Dendritic cell treated with granulocyte-macrophage colony-stimulating factor and Interleukin-4, amounts not matched to agents 40 ng/mL and 50 ng/mL, for 4 days (primary cell): Measurements from ENCODE around the gene TM9SF1.

Source experiments
- H3K27ac Mint-ChIP-seq: one replicate; pipeline ENCODE4 v1.8.0; 2022; ENCODE audit warnings: mild to moderate bottlenecking, mixed read lengths
- H3K27me3 Mint-ChIP-seq: one replicate; pipeline ENCODE4 v1.8.0; 2022; ENCODE audit warnings: mild to moderate bottlenecking, mixed read lengths
- H3K36me3 Mint-ChIP-seq: one replicate; pipeline ENCODE4 v1.8.0; 2022; ENCODE audit warnings: low read depth, mixed read lengths
- H3K4me1 Mint-ChIP-seq: one replicate; pipeline ENCODE4 v1.8.0; 2022; ENCODE audit warnings: low read depth, mixed read lengths
- H3K4me3 Mint-ChIP-seq: one replicate; pipeline ENCODE4 v1.8.0; 2022; ENCODE audit warnings: mild to moderate bottlenecking, moderate library complexity, mixed read lengths
- H3K9me3 Mint-ChIP-seq: one replicate; pipeline ENCODE4 v1.8.0; 2022; ENCODE audit warnings: mixed read lengths
- intact Hi-C: fragments of 100-400 bp; cut with micrococcal nuclease; formaldehyde crosslinking; loops from one replicate; pipeline ENCODE4 v1.15.0; 2022

TM9SF1 gene

DNA sequence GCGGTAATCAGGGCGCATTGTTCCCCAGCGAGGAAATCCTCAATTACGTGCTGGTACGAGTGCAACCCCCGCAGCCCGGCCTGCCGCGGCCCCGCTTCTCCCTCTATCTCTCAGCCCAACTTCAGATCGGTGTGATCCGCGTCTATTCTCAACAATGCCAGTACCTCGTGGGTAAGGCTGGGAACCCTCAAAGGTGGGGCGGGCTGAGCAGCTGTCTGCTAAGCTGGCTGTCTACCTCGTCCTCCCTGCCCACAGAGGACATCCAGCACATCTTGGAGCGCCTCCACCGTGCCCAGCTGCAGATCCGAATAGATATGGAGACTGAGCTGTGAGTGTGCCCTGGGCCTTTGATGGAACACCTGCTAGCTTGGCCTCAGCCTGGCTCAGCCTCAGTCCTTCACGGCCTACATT is 22.4 kb downstream of the TM9SF1 start:
- Mint-ChIP-seq H3K36me3 (peaks cover 96% of the 10 kb centered on the region), H3K27ac (no peak overlapping the region), H3K9me3 (no peaks in the 10 kb centered on the region), H3K4me1 (peaks cover 25% of the 10 kb centered on the region), H3K27me3 (peaks cover 13% of the 10 kb centered on the region), H3K4me3 (no peak overlapping the region)
- intact Hi-C loops = no loop called here

DNA sequence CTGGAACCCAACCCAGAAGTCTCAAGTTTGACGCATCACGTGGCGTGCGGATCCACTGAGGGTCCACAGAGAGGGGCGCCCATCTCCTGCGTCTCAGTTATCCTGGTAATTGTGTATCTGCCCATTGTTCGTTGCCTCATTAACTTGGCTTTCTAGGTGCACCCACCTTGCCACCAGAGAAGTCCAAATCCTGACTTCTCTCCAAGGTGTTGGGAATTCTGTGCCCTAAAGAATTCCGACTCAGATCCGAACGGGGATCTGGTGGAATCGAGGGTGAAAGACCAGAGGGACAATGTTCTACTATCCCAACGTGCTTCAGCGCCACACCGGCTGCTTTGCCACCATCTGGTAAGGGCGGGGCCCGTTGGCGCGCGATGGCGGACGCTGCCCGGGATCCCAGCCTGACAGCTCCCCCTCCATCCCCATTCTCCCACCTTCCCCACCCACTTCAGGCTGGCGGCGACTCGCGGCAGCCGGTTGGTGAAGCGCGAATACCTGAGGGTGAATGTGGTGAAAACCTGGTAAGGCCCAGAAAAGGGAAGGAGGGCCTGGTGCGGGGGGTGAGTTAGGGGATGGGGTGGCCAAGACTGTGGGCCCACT is 22.9 kb downstream of the TM9SF1 start:
- Mint-ChIP-seq H3K9me3 (no peaks in the 10 kb centered on the region), H3K4me1 (peaks cover 30% of the 10 kb centered on the region), H3K4me3 (no peak overlapping the region), H3K36me3 (peaks cover 96% of the 10 kb centered on the region), H3K27me3 (peaks cover 13% of the 10 kb centered on the region), H3K27ac (no peak overlapping the region)
- intact Hi-C loops = no loop called here

DNA sequence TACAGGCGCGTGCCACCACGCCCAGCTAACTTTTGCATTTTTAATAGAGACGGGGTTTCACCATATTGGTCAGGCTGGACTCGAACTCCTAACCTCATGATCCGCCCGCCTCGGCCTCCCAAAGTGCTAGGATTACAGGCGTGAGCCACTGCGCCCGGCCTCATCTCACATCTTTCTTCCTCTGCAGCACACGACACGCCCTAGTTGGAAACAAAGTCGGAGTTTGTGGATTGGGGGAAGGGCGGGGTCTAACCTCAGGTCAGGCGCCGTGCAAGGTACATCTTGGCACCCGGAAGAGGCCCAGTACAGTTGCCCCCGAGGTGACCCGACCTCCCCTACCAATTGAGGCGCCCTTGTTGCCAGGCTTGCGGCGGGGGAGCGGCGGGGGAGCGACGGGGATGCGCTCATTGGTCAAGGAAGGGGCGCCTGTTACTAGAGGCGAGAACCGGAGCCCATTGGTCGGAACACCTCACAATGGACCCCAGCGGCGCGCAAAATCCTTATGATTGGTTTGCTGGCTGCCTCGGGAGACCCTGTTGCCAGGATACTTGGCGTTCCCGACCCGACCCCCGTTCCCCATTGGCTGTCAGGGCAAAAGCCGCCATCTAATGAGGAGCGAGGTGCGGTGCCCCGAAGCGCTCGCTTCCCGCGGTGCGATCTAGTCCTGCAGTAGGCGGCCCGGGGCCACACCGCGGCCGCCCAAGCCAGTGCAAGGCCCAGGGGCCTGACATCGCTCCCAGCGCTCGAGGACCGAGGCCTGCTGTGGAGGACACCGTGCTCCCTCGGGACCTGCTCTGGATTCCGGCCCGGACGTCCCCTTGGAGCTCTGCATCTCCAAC is 23.6 kb downstream of the TM9SF1 start, which contains the start of gene REC8:
Gene REC8, plus strand, starts transcription at position 659 of the 839 bp plus-strand sequence. CDS start 473 bp downstream, outside the sequence.
- H3K4me1 Mint-ChIP-seq = peaks cover 37% of the 10 kb centered on the region
- intact Hi-C loops = no loop called here
- no peaks in the 10 kb centered on the region for H3K9me3 Mint-ChIP-seq
- peak within 1 kb of the TSS; percentile 61 for H3K27ac Mint-ChIP-seq
- H3K27me3 Mint-ChIP-seq = peaks cover 13% of the 10 kb centered on the region
- peak within 1 kb of the TSS; percentile 65 for H3K4me3 Mint-ChIP-seq
- peaks cover 96% of the 10 kb centered on the region for H3K36me3 Mint-ChIP-seq

DNA sequence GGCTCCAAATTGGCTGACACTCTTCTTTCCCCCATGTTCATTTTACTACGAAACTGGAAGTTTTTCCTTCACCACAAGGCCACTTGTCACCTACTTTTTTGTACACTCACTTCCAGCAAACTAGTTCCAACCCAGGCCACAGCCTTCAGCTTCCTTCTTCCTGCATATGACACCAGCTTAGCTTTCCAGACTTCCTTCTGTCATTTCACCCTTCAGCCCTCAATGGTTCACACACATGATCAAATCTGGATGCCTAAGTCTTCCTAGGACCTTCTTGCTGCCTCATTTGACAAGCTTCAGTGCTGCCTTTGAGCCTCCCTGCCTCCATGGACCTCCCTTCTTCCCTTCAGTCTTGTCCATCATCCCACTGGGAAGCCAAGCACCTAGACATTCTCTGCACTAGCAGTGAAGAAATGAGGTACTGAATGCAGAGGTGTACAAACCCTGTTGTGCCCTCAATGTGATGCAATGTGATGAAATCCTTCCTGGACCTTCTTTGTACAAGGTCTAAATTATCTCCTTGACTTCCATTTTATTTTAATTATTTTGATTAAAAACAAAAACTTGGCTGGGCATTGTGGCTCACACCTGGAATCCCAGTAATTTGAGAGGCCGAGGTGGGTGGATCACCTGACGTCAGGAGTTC is 27.6 kb downstream of the TM9SF1 start:
- H3K9me3 Mint-ChIP-seq = no peaks in the 10 kb centered on the region
- H3K36me3 Mint-ChIP-seq = peaks cover 96% of the 10 kb centered on the region
- no peak overlapping the region for H3K4me3 Mint-ChIP-seq
- peaks cover 13% of the 10 kb centered on the region for H3K27me3 Mint-ChIP-seq
- peaks cover 78% of the 10 kb centered on the region for H3K4me1 Mint-ChIP-seq
- intact Hi-C loops = no loop called here
- H3K27ac Mint-ChIP-seq = peak overlapping the region; percentile 82

DNA sequence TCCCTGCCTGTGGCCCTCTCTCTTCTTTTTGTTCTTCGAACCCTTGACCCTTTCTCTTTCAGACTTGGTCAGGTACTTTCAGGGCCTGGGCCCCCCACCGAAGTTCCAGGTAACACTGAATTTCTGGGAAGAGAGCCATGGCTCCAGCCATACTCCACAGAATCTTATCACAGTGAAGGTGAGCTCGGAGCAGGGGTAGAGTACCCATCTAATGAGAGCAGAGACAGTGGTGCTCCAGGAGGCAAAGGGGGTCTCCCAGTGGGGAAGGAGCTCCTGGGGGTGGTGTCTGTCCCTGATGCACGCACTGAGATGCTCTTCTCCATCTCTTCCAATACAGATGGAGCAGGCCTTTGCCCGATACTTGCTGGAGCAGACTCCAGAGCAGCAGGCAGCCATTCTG is 29.5 kb downstream of the TM9SF1 start:
- peaks cover 84% of the 10 kb centered on the region for H3K4me1 Mint-ChIP-seq
- peak overlapping the region; percentile 82 for H3K27ac Mint-ChIP-seq
- H3K27me3 Mint-ChIP-seq = peaks cover 2% of the 10 kb centered on the region
- no peaks in the 10 kb centered on the region for H3K9me3 Mint-ChIP-seq
- peaks cover 96% of the 10 kb centered on the region for H3K36me3 Mint-ChIP-seq
- intact Hi-C loops = no loop called here
- no peak overlapping the region for H3K4me3 Mint-ChIP-seq

DNA sequence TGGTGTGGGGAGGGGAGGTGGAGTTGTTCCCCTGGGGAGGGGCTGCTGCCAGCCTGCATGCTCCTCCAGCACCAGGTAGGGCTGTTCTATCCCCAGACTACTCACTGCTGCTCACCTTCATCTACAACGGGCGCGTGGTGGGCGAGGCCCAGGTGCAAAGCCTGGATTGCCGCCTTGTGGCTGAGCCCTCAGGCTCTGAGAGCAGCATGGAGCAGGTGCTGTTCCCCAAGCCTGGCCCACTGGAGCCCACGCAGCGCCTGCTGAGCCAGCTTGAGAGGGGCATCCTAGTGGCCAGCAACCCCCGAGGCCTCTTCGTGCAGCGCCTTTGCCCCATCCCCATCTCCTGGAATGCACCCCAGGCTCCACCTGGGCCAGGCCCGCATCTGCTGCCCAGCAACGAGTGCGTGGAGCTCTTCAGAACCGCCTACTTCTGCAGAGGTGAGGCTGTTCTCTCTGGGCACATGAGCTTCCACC is 30.7 kb downstream of the TM9SF1 start:
- Mint-ChIP-seq H3K9me3 (no peaks in the 10 kb centered on the region), H3K27ac (peak overlapping the region; percentile 82), H3K27me3 (peaks cover 2% of the 10 kb centered on the region), H3K4me3 (no peak overlapping the region), H3K36me3 (peaks cover 96% of the 10 kb centered on the region), H3K4me1 (peaks cover 89% of the 10 kb centered on the region)
- intact Hi-C loops = loop anchor here (5.0 kb wide), 2 partner anchors 33 to 107 kb away; partner anchors contain the start of gene TM9SF1

DNA sequence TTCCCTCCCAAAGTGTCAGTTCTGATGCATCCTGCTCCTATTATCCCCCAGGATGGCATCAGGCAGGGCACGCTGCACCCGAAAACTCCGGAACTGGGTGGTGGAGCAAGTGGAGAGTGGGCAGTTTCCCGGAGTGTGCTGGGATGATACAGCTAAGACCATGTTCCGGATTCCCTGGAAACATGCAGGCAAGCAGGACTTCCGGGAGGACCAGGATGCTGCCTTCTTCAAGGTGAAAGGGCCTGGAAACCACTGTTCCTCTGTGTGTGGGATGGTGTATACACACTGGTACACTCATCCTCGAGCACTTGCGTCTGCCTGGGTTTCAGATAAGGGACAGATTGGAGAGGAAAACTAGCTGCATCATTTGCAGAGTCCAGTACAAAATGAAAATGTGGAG is 33.1 kb downstream of the TM9SF1 start:
- Mint-ChIP-seq H3K27me3 (no peaks in the 10 kb centered on the region), H3K9me3 (no peaks in the 10 kb centered on the region), H3K36me3 (peaks cover 98% of the 10 kb centered on the region), H3K4me1 (peaks cover 75% of the 10 kb centered on the region), H3K4me3 (peak overlapping the region; percentile 95), H3K27ac (peak overlapping the region; percentile 93)
- intact Hi-C loops = loop anchor here (5.0 kb wide), 2 partner anchors 35 to 105 kb away; partner anchors contain the start of gene TM9SF1

DNA sequence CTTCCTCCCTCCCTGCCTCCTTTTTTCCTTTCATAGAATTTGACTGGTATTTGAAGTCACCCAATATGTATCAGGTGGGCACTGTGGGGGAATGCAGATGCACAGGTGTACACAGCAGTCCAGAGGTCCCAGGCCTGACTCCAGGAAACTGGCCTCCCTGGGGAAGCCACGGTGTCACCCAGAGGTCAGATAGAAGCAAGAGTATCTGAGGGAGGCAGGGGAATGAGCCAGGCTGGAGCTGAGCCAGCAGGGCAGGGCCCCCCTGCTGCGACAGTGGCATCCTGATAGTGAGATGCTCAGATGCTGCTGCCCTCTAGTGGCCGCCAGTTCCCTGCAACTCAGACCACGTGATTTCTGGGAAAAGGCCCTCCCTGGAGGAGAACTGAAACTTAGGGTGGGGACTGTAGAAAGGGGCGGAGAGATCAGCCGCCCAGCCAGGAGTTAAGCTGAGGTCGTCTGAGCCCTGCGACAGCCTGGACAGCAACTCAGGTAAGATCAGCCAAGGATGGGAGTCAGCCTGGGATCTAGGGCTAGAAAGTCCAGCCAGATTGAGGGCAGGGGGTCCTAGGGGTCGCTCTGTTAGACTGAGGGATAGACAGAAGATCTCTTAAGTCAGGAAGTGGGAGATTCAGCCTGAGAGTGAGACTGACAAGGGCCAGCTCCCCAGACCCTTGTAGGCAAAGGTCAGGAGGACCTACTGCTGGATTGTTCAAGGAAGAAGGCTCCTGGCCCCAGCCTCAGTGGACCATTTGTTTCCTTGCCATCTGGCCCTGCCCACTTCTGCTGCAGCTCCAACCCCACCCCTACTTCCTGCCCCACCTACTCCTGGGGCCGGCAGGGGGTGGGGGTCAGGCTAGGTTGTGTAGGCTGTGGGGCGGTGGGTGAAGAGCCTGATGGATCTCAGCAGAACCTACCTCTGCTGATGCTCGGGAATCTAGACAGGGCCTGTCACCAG is 34.1 kb downstream of the TM9SF1 start, which contains the start of gene IRF9:
Gene IRF9, plus strand, starts transcription at position 416 of the 955 bp plus-strand sequence. CDS start 880 bp downstream, outside the sequence.
- Mint-ChIP-seq H3K36me3 (peaks cover 98% of the 10 kb centered on the region), H3K27ac (peak within 1 kb of the TSS; percentile 93), H3K4me3 (peak within 1 kb of the TSS; percentile 95), H3K9me3 (no peaks in the 10 kb centered on the region), H3K4me1 (peaks cover 66% of the 10 kb centered on the region), H3K27me3 (no peaks in the 10 kb centered on the region)
- intact Hi-C loops = loop anchor here (1.0 to 5.0 kb wide), 5 partner anchors 14 to 104 kb away; partner anchors contain the start of genes DCAF11, NRL, PCK2 and RNF31

DNA sequence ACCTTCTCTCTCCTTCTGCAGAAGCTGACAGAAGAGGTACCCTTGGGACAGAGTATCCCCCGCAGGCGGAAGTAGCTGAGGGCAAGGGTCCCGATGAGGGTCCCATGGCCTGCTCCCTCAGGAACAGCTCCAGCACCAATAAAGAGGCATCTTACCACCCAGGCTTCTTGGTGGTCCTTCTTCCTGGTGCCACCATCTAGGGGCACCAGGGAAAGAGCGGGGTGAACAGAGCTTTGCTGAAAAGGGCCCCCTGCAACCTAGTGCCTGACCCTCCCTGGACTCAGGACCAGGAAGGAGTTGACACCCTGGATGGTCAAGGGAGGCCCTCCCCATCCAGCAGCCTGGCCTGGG is 34.8 kb downstream of the TM9SF1 start:
- peaks cover 59% of the 10 kb centered on the region for H3K4me1 Mint-ChIP-seq
- peaks cover 98% of the 10 kb centered on the region for H3K36me3 Mint-ChIP-seq
- intact Hi-C loops = loop anchor here (5.0 kb wide), 2 partner anchors 37 to 103 kb away; partner anchors contain the start of gene TM9SF1
- no peaks in the 10 kb centered on the region for H3K27me3 Mint-ChIP-seq
- peak overlapping the region; percentile 93 for H3K27ac Mint-ChIP-seq
- no peaks in the 10 kb centered on the region for H3K9me3 Mint-ChIP-seq
- peak overlapping the region; percentile 95 for H3K4me3 Mint-ChIP-seq

DNA sequence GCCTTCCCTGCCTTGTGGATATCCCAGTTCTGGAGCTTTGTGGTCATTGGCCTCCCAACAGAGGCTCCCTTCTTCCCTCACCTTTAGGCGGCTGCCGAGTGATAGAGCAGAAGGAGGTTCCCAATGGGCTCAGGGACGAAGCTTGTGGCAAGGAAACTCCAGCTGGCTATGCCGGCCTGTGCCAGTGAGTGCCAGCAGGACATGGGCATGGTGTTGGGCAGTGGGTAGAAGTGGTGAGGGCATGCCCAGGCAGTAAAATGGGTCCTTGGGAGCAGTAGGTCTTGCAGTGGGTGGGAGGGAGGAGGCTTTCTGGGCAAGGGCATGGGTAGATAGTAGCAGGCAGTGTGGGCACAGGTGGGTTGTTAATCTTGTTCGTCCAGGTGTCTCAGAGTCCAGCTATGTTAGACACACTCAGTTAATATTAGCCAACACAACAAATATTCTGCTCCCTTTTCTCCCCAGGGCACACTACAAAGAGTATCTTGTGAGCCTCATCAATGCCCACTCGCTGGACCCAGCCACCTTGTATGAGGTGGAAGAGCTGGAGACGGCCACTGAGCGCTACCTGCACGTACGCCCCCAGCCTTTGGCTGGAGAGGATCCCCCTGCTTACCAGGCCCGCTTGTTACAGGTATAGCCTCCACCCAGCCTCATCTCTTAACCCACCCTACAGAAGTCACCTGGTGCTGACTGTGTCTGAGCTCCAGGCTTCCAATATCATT is 35.3 kb downstream of the TM9SF1 start:
- H3K4me1 Mint-ChIP-seq = peaks cover 54% of the 10 kb centered on the region
- H3K36me3 Mint-ChIP-seq = peaks cover 98% of the 10 kb centered on the region
- no peaks in the 10 kb centered on the region for H3K27me3 Mint-ChIP-seq
- intact Hi-C loops = loop anchor here (5.0 kb wide), 2 partner anchors 37 to 103 kb away; partner anchors contain the start of gene TM9SF1
- H3K4me3 Mint-ChIP-seq = no peak overlapping the region
- no peaks in the 10 kb centered on the region for H3K9me3 Mint-ChIP-seq
- H3K27ac Mint-ChIP-seq = peak overlapping the region; percentile 93

DNA sequence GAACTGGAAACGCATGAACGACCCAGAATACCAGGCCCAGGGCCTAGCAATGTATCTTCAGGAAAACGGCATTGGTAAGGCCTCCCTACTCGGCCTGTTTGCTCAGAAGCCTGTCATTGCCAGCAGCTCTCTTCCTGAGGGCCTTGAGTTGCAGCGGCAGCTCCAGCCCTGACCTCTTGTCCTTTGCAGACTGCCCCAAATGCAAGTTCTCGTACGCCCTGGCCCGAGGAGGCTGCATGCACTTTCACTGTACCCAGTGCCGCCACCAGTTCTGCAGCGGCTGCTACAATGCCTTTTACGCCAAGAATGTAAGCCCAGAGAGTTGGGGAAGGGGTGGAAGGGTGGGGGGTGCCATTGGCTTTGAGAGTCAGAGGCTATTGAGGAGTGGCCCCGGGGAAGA is 37.9 kb downstream of the TM9SF1 start:
- Mint-ChIP-seq H3K4me3 (no peak overlapping the region), H3K27me3 (no peaks in the 10 kb centered on the region), H3K9me3 (no peaks in the 10 kb centered on the region), H3K4me1 (peaks cover 28% of the 10 kb centered on the region), H3K36me3 (peaks cover 94% of the 10 kb centered on the region), H3K27ac (peak overlapping the region; percentile 4)
- intact Hi-C loops = no loop called here

DNA sequence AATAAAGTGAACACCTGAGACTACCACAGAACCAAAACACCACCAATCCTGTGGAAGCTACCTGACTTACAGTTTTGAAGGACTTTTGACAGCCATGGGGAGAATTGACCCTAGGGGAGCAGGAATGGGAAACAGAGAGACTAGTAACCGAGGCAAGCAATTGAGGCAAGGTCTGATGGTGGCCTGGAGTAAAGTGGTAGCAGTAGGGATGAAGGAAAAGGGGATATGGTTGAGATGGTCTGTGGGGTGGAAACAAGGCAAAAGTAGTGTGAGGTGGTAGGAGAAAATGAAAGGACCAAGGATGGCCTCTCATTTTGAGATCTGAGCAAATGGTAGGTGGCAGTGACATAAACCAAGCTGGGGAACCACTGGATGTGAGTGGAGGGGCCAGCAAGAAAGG is 38.4 kb downstream of the TM9SF1 start:
- intact Hi-C loops = no loop called here
- Mint-ChIP-seq H3K4me1 (peaks cover 23% of the 10 kb centered on the region), H3K36me3 (peaks cover 94% of the 10 kb centered on the region), H3K9me3 (no peaks in the 10 kb centered on the region), H3K27ac (peak overlapping the region; percentile 4), H3K4me3 (no peak overlapping the region), H3K27me3 (no peaks in the 10 kb centered on the region)
